Measurements from ENCODE around the gene ASCL4. TPM values are rescaled to one million over a fixed set of nuclear protein-coding genes. Genes with fewer than 3 reads are reported as not detected.

Gene ASCL4
- total and polyA plus RNA-seq, 9 of the 15 experiments (the other 6 are each of a cell fraction or from before 2014, with no cell fraction given) = not detected

GRCh38 chr12:107760809-107761501 is 13.5 kb upstream of the ASCL4 start, which contains the start of gene PRDM4 (continued):
- TF ChIP-seq POLR2AphosphoS5 (IDR thresholded peaks at IDR 0.05; ENCODE audit: control insufficient read depth, insufficient read depth, low read depth, low read length) (peak; percentile 75), CHD4 (IDR thresholded peaks at IDR 0.05; ENCODE audit: insufficient read depth, insufficient replicate concordance, low read depth, low read length, poor library complexity, severe bottlenecking) (no peak), THAP12 (CRISPR knock-in tag; IDR thresholded peaks at IDR 0.05) (peak; percentile 74), YY1 (IDR thresholded peaks at IDR 0.05; ENCODE audit: borderline replicate concordance in 1 of 3, control insufficient read depth in 1 of 3, extremely low read depth in 1 of 3, insufficient read depth in 3 of 3, insufficient read length in 1 of 3, insufficient replicate concordance in 2 of 3, low read depth in 1 of 3, low read length in 2 of 3) (peak in 2 of 3 experiments; percentile 68 to 78), CEBPZ (IDR thresholded peaks at IDR 0.05; ENCODE audit: borderline replicate concordance, low read depth, low read length) (no peak), ATF7 (IDR thresholded peaks at IDR 0.05) (peak; percentile 60; the same call in 1 of the 2 replicates), RFX1 (IDR thresholded peaks at IDR 0.05) (peak; percentile 98)

All from K562 (cell line).